ENCODE data around the gene CLECL1.

CLECL1 gene

GRCh38 chr12:9732921-9733461 is at the start of gene CLECL1:
Gene CLECL1 (minus strand): TSS chr12:9733097.
- no peak for DNase-seq (ENCODE audit: low read depth)

GRCh38 chr12:9781360-9781759 is 48.5 kb upstream of the CLECL1 start:
- no peak for DNase-seq (ENCODE audit: low read depth)

- no peak for DNase-seq (ENCODE audit: low read depth)
Measured at GRCh38 chr12:9779209-9779608, 46.3 kb upstream of the CLECL1 start.

- no peak for DNase-seq (ENCODE audit: low read depth)
Measured at GRCh38 chr12:9776781-9777180, 43.9 kb upstream of the CLECL1 start.

GRCh38 chr12:9773216-9773877 is 40.5 kb upstream of the CLECL1 start:
- DNase-seq (ENCODE audit: low read depth) = no peak

- no peak for DNase-seq (ENCODE audit: low read depth)
Measured at GRCh38 chr12:9763025-9763424, 30.1 kb upstream of the CLECL1 start.

- DNase-seq (ENCODE audit: low read depth) = no peak
Measured at GRCh38 chr12:9762369-9762768, 29.5 kb upstream of the CLECL1 start.

GRCh38 chr12:9761419-9761781 is 28.5 kb upstream of the CLECL1 start:
- no peak for DNase-seq (ENCODE audit: low read depth)

GRCh38 chr12:9760699-9761418 is 28.0 kb upstream of the CLECL1 start, which contains the start of gene CD69:
Gene CD69 (minus strand): TSS chr12:9760901. CDS start chr12:9760820, 81 bp downstream.
- DNase-seq (ENCODE audit: low read depth) = peak; percentile 73

GRCh38 chr12:9760120-9760519 is 27.2 kb upstream of the CLECL1 start:
- no peak for DNase-seq (ENCODE audit: low read depth)

- no peak for DNase-seq (ENCODE audit: low read depth)
Measured at GRCh38 chr12:9759694-9760093, 26.8 kb upstream of the CLECL1 start.

GRCh38 chr12:9758119-9758518 is 25.2 kb upstream of the CLECL1 start:
- DNase-seq (ENCODE audit: low read depth) = no peak

GRCh38 chr12:9757433-9758025 is 24.6 kb upstream of the CLECL1 start:
- no peak for DNase-seq (ENCODE audit: low read depth)

- no peak for DNase-seq (ENCODE audit: low read depth)
Measured at GRCh38 chr12:9756706-9757105, 23.8 kb upstream of the CLECL1 start.

- no peak for DNase-seq (ENCODE audit: low read depth)
Measured at GRCh38 chr12:9756170-9756569, 23.3 kb upstream of the CLECL1 start.

- DNase-seq (ENCODE audit: low read depth) = no peak
Measured at GRCh38 chr12:9755567-9755966, 22.7 kb upstream of the CLECL1 start.

GRCh38 chr12:9755035-9755434 is 22.1 kb upstream of the CLECL1 start:
- no peak for DNase-seq (ENCODE audit: low read depth)

GRCh38 chr12:9754099-9754927 is 21.4 kb upstream of the CLECL1 start:
- no peak for DNase-seq (ENCODE audit: low read depth)

- no peak for DNase-seq (ENCODE audit: low read depth)
Measured at GRCh38 chr12:9753498-9753897, 20.6 kb upstream of the CLECL1 start.

GRCh38 chr12:9753073-9753472 is 20.2 kb upstream of the CLECL1 start:
- DNase-seq (ENCODE audit: low read depth) = no peak

GRCh38 chr12:9752145-9752933 is 19.4 kb upstream of the CLECL1 start:
- DNase-seq (ENCODE audit: low read depth) = no peak
